ENCODE data around the gene PPIG. TPM values are rescaled to one million over a fixed set of nuclear protein-coding genes. Genes with fewer than 3 reads are reported as not detected.

The PPIG gene
- total RNA-seq, 1 experiment from 2014 or later = 46.5 TPM

- TF ChIP-seq REST (IDR thresholded peaks at IDR 0.05; ENCODE audit: insufficient read depth in 1 of 2, low read depth in 2 of 2, low read length in 1 of 2) = no peak
- TF ChIP-seq CTCF (IDR thresholded peaks at IDR 0.05) = no peak
- TF ChIP-seq POLR2AphosphoS5 (IDR thresholded peaks at IDR 0.05; ENCODE audit: low read depth, low read length) = no peak
- TF ChIP-seq TCF7L2 (IDR thresholded peaks at IDR 0.05; ENCODE audit: low read depth, low read length) = no peak
- TF ChIP-seq SIN3A (IDR thresholded peaks at IDR 0.05; ENCODE audit: borderline replicate concordance, insufficient read depth, low read depth, low read length) = no peak
- ChIA-PET POLR2A (no interaction called here), CTCF (no interaction called here)
- BruUV-seq (replicated peaks) = no TSS peak
- H3K4me3 ChIP-seq (ENCODE audit: low read depth in 2 of 2, low read length in 2 of 2) = no peak overlapping the region
- H3K9me3 ChIP-seq (ENCODE audit: control insufficient read depth, insufficient read depth, low read depth, low read length) = no peaks in the 10 kb centered on the region
- ATAC-seq = no peak
- in situ Hi-C loops (cut with HindIII; ENCODE audit: low pct_unique_long_range_greater_than_20kb, low sequenced_read_pairs) = no loop called here
- DNase-seq (ENCODE audit: low read depth, low spot score) = no peak
- H3K27me3 ChIP-seq (ENCODE audit: control insufficient read depth, insufficient read depth, low read length) = no peaks in the 10 kb centered on the region
- no peaks in the 10 kb centered on the region; the same call in 1 of the 2 replicates for H3K4me1 ChIP-seq (ENCODE audit: control insufficient read depth, insufficient read depth, low read length)
- H3K27ac ChIP-seq (ENCODE audit: low read length) = no peak overlapping the region
- intact Hi-C loops (cut with micrococcal nuclease; ENCODE audit: unreplicated experiment) = no loop called here
- H3K36me3 ChIP-seq (ENCODE audit: control insufficient read depth, insufficient read depth, low read length) = no peaks in the 10 kb centered on the region
Measured at GRCh38 chr2:169664978-169665930, 81.1 kb downstream of the PPIG start.

GRCh38 chr2:169667583-169667982 is 83.4 kb downstream of the PPIG start:
- ChIA-PET POLR2A (interaction anchor here (0.5 kb wide), 1 partner anchor 28 kb away, joined by 3 read pairs; no protein-coding TSS in a partner anchor), CTCF (no interaction called here)
- no peak for DNase-seq (ENCODE audit: low read depth, low spot score)
- no TSS peak for BruUV-seq (replicated peaks)
- in situ Hi-C loops (cut with HindIII; ENCODE audit: low pct_unique_long_range_greater_than_20kb, low sequenced_read_pairs) (no loop called here), intact Hi-C loops (cut with micrococcal nuclease; ENCODE audit: unreplicated experiment) (no loop called here)
- Histone ChIP-seq H3K36me3 (ENCODE audit: control insufficient read depth, insufficient read depth, low read length) (no peaks in the 10 kb centered on the region), H3K4me1 (ENCODE audit: control insufficient read depth, insufficient read depth, low read length) (no peaks in the 10 kb centered on the region; the same call in 1 of the 2 replicates), H3K9me3 (ENCODE audit: control insufficient read depth, insufficient read depth, low read depth, low read length) (no peaks in the 10 kb centered on the region), H3K27ac (ENCODE audit: low read length) (no peak overlapping the region), H3K27me3 (ENCODE audit: control insufficient read depth, insufficient read depth, low read length) (no peaks in the 10 kb centered on the region), H3K4me3 (ENCODE audit: low read depth in 2 of 2, low read length in 2 of 2) (no peak overlapping the region)
- ATAC-seq = no peak
- TF ChIP-seq CTCF (IDR thresholded peaks at IDR 0.05) = no peak
- no peak for TF ChIP-seq TCF7L2 (IDR thresholded peaks at IDR 0.05; ENCODE audit: low read depth, low read length)
- no peak for TF ChIP-seq REST (IDR thresholded peaks at IDR 0.05; ENCODE audit: insufficient read depth in 1 of 2, low read depth in 2 of 2, low read length in 1 of 2)
- no peak for TF ChIP-seq SIN3A (IDR thresholded peaks at IDR 0.05; ENCODE audit: borderline replicate concordance, insufficient read depth, low read depth, low read length)
- no peak for TF ChIP-seq POLR2AphosphoS5 (IDR thresholded peaks at IDR 0.05; ENCODE audit: low read depth, low read length)

All from Panc1 (cell line).